GM12878 (cell line): ENCODE data around the gene ACOT13. TPM values are rescaled to one million over a fixed set of nuclear protein-coding genes. Genes with fewer than 3 reads are reported as not detected.

Source experiments
- ASH2L ChIP-seq: fragments of 300-600, 200-600 bp; sonication (generic); IDR thresholded peaks from 2 replicates; pipeline ENCODE4 v1.6.1; 2017; ENCODE audit warnings: low read depth, mild to moderate bottlenecking, borderline replicate concordance
- ATF7 ChIP-seq: fragments of 450-650 bp; IDR thresholded peaks from 2 replicates; pipeline ENCODE4 v1.6.1; 2016; ENCODE audit warnings: low read depth, mild to moderate bottlenecking
- BACH1 ChIP-seq: fragments of 450-650 bp; IDR thresholded peaks from 2 replicates; pipeline ENCODE4 v1.6.1; 2017; ENCODE audit warnings: mild to moderate bottlenecking, borderline replicate concordance
- BCL3 ChIP-seq: IDR thresholded peaks from 2 replicates; pipeline ENCODE4 v1.6.1; 2011; ENCODE audit warnings: borderline replicate concordance, low read depth, mild to moderate bottlenecking, moderate library complexity, low read length; ENCODE audit not compliant: insufficient read depth, poor library complexity, severe bottlenecking
- GABPA ChIP-seq: IDR thresholded peaks from 2 replicates; pipeline ENCODE4 v1.6.1; 2014; ENCODE audit warnings: antibody characterized with exemption, low read depth, mild to moderate bottlenecking, inconsistent platforms
- GATAD2B ChIP-seq: fragments of 450-650 bp; conservative IDR thresholded peaks from 2 replicates; pipeline ENCODE4 v1.6.1; 2017; ENCODE audit warnings: low read depth, mild to moderate bottlenecking, moderate library complexity
- HDAC2 ChIP-seq: fragments of 200-600 bp; sonication (generic); IDR thresholded peaks from 2 replicates; pipeline ENCODE4 v1.6.1; 2017
- KLF5 ChIP-seq: fragments of 450-650 bp; IDR thresholded peaks from 2 replicates; pipeline ENCODE4 v1.6.1; 2014; ENCODE audit warnings: mild to moderate bottlenecking; ENCODE audit not compliant: partially characterized antibody
- NR2F1 ChIP-seq: fragments of 450-650 bp; conservative IDR thresholded peaks from 2 replicates; pipeline ENCODE4 v1.6.1; 2017; ENCODE audit warnings: mild to moderate bottlenecking
- POLR2AphosphoS5 ChIP-seq: IDR thresholded peaks from 2 replicates; pipeline ENCODE4 v1.6.1; 2011; ENCODE audit warnings: mild to moderate bottlenecking, low read length, inconsistent platforms
- RAD21 ChIP-seq: IDR thresholded peaks from 2 replicates; pipeline ENCODE4 v1.6.1; 2011; ENCODE audit warnings: mild to moderate bottlenecking, low read depth, low read length, moderate library complexity; ENCODE audit not compliant: insufficient read depth
- RBBP5 ChIP-seq: fragments of 200-600 bp; sonication (generic); conservative IDR thresholded peaks from 2 replicates; pipeline ENCODE4 v1.6.1; 2016
- RCOR1 ChIP-seq: conservative IDR thresholded peaks from 2 replicates; pipeline ENCODE4 v1.6.1; 2012; ENCODE audit warnings: low read depth, low read length, improper control_type of control experiment
- SMAD1 ChIP-seq: fragments of 450-650 bp; IDR thresholded peaks from 2 replicates; pipeline ENCODE4 v1.6.1; 2018; ENCODE audit warnings: mild to moderate bottlenecking, low read depth; ENCODE audit not compliant: partially characterized antibody
- SREBF1 ChIP-seq: IDR thresholded peaks from 2 replicates; pipeline ENCODE4 v1.6.1; 2012; ENCODE audit warnings: mild to moderate bottlenecking, low read length
- SREBF2 ChIP-seq: IDR thresholded peaks from 2 replicates; pipeline ENCODE4 v1.6.1; 2012; ENCODE audit warnings: mild to moderate bottlenecking, low read length
- SUZ12 ChIP-seq: fragments of 200-600 bp; sonication (generic); IDR thresholded peaks from one replicate; pipeline ENCODE4 v1.6.1; 2018; ENCODE audit warnings: antibody characterized with exemption, mild to moderate bottlenecking; ENCODE audit not compliant: unreplicated experiment
- TBL1XR1 ChIP-seq: IDR thresholded peaks from 2 replicates; pipeline ENCODE4 v1.6.1; 2012; ENCODE audit warnings: low read depth, low read length, improper control_type of control experiment
- USF2 ChIP-seq: IDR thresholded peaks from 2 replicates; pipeline ENCODE4 v1.6.1; 2011; ENCODE audit warnings: low read depth, low read length, improper control_type of control experiment, borderline replicate concordance
- polyA plus RNA-seq, 11 experiments: library from polyadenylated mRNA; depleted of rRNA in 4 of 11; unstranded in 6 of 11; stranded (reverse) in 5 of 11; fragments of >200 nt; fragmentation: Nextera tagmentation in 4 of 11; fragmentation: Illumina TruSeq in 1 of 11; extraction: Ambion mirVana in 4 of 11; extraction: Trizol in 1 of 11; gene quantifications; 1 replicate in 1 of 11; 2 replicates in 10 of 11; pipeline versions ENCODE4 v1.2.1 to v1.2.3, GENCODE V29; 2011 to 2016; ENCODE audit warnings: inconsistent platforms in 2 of 11, missing spikeins in 2 of 11, low read depth in 1 of 11
- total RNA-seq, 4 experiments: library from RNA; depleted of rRNA in 3 of 4; stranded (reverse); fragments of >200 nt in 3 of 4; fragmentation: Illumina TruSeq in 1 of 4; extraction: Trizol in 1 of 4; gene quantifications; 2 replicates each; pipeline versions ENCODE4 v1.2.1 to v1.2.3, GENCODE V29; 2013 to 2021
- TF ChIP-seq, protein P1 (sequence below): fragments of 150-350 bp; IDR thresholded peaks from 2 replicates; pipeline ENCODE4 v1.6.1; 2014; ENCODE audit warnings: mild to moderate bottlenecking, low read depth, low read length
- TF ChIP-seq, protein P2 (sequence below): IDR thresholded peaks from 2 replicates; pipeline ENCODE4 v1.6.1; 2012; ENCODE audit warnings: low read length, inconsistent platforms
- TF ChIP-seq, protein P3 (sequence below): fragments of 450-650 bp; IDR thresholded peaks from 2 replicates; pipeline ENCODE4 v1.6.1; 2014; ENCODE audit warnings: mild to moderate bottlenecking

The ACOT13 gene
- total and polyA plus RNA-seq, 10 of the 15 experiments (the other 5 are each of a cell fraction or from before 2014, with no cell fraction given): 6.0 to 60.6 (median 36.6) TPM

- no peak; the same call in 1 of the 2 replicates for TF ChIP-seq USF2
- TF ChIP-seq POLR2AphosphoS5: peak; percentile 99
- TF ChIP-seq SREBF2: no peak
- TF ChIP-seq KLF5: no peak
- TF ChIP-seq BCL3: no peak
- 0 out of 2 replicates have a peak, but pooled peaks have one; percentile 34 for TF ChIP-seq TBL1XR1
- TF ChIP-seq GATAD2B: peak; percentile 64; the same call in 1 of the 2 replicates
- TF ChIP-seq, protein P1, sequence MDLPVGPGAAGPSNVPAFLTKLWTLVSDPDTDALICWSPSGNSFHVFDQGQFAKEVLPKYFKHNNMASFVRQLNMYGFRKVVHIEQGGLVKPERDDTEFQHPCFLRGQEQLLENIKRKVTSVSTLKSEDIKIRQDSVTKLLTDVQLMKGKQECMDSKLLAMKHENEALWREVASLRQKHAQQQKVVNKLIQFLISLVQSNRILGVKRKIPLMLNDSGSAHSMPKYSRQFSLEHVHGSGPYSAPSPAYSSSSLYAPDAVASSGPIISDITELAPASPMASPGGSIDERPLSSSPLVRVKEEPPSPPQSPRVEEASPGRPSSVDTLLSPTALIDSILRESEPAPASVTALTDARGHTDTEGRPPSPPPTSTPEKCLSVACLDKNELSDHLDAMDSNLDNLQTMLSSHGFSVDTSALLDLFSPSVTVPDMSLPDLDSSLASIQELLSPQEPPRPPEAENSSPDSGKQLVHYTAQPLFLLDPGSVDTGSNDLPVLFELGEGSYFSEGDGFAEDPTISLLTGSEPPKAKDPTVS: no peak
- peak; percentile 76; the same call in 1 of the 2 replicates for TF ChIP-seq BACH1
- TF ChIP-seq HDAC2: no peak
- no peak for TF ChIP-seq RCOR1
- no peak for TF ChIP-seq GABPA
- no peak for TF ChIP-seq ATF7
- no peak for TF ChIP-seq SUZ12
- TF ChIP-seq, protein P2, sequence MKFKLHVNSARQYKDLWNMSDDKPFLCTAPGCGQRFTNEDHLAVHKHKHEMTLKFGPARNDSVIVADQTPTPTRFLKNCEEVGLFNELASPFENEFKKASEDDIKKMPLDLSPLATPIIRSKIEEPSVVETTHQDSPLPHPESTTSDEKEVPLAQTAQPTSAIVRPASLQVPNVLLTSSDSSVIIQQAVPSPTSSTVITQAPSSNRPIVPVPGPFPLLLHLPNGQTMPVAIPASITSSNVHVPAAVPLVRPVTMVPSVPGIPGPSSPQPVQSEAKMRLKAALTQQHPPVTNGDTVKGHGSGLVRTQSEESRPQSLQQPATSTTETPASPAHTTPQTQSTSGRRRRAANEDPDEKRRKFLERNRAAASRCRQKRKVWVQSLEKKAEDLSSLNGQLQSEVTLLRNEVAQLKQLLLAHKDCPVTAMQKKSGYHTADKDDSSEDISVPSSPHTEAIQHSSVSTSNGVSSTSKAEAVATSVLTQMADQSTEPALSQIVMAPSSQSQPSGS: no peak
- TF ChIP-seq NR2F1: peak; percentile 67
- no peak for TF ChIP-seq SREBF1
- TF ChIP-seq RBBP5: no peak
- TF ChIP-seq RAD21: no peak
- TF ChIP-seq, protein P3, sequence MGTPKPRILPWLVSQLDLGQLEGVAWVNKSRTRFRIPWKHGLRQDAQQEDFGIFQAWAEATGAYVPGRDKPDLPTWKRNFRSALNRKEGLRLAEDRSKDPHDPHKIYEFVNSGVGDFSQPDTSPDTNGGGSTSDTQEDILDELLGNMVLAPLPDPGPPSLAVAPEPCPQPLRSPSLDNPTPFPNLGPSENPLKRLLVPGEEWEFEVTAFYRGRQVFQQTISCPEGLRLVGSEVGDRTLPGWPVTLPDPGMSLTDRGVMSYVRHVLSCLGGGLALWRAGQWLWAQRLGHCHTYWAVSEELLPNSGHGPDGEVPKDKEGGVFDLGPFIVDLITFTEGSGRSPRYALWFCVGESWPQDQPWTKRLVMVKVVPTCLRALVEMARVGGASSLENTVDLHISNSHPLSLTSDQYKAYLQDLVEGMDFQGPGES: no peak
- no peak for TF ChIP-seq ASH2L
- peak; percentile 88 for TF ChIP-seq SMAD1
Measured at GRCh38 chr6:24721461-24722215, 54.8 kb downstream of the ACOT13 start (continued).
